Activated naive CD8-positive, alpha-beta T cell (primary cell): ENCODE results near the gene FBLN5.

Source experiments
- H3K27ac Mint-ChIP-seq: one replicate; pipeline ENCODE4 v1.8.0; 2021; ENCODE audit warnings: mixed read lengths
- H3K27me3 Mint-ChIP-seq: one replicate; pipeline ENCODE4 v1.8.0; 2021; ENCODE audit warnings: mixed read lengths
- H3K36me3 Mint-ChIP-seq: one replicate; pipeline ENCODE4 v1.8.0; 2021; ENCODE audit warnings: mixed read lengths
- H3K4me1 Mint-ChIP-seq: one replicate; pipeline ENCODE4 v1.8.0; 2021; ENCODE audit warnings: low read depth, mixed read lengths
- H3K4me3 Mint-ChIP-seq: one replicate; pipeline ENCODE4 v1.8.0; 2021; ENCODE audit warnings: mild to moderate bottlenecking, mixed read lengths
- H3K9me3 Mint-ChIP-seq: one replicate; pipeline ENCODE4 v1.8.0; 2021; ENCODE audit warnings: low read depth, mixed read lengths

Gene FBLN5

GRCh38 chr14:91947475-91948184 is at the start of gene FBLN5:
FBLN5 (minus strand) TSS chr14:91947694; CDS start chr14:91947229, 465 bp downstream.
- H3K27me3 Mint-ChIP-seq: peaks cover 12% of the 10 kb centered on the region
- peak within 1 kb of the TSS; percentile 92 for H3K4me3 Mint-ChIP-seq
- no peak within 1 kb of the TSS for H3K27ac Mint-ChIP-seq

GRCh38 chr14:91996948-91997371 is 49.5 kb upstream of the FBLN5 start:
- H3K9me3 Mint-ChIP-seq: no peaks in the 10 kb centered on the region
- H3K27me3 Mint-ChIP-seq: no peaks in the 10 kb centered on the region
- H3K4me1 Mint-ChIP-seq: peaks cover 41% of the 10 kb centered on the region
- no peak overlapping the region for H3K4me3 Mint-ChIP-seq
- peaks cover 7% of the 10 kb centered on the region for H3K36me3 Mint-ChIP-seq
- peak overlapping the region; percentile 75 for H3K27ac Mint-ChIP-seq

More at GRCh38 chr14:91947475-91948184, at the start of gene FBLN5:
- no peaks in the 10 kb centered on the region for H3K9me3 Mint-ChIP-seq
- peaks cover 12% of the 10 kb centered on the region for H3K4me1 Mint-ChIP-seq
- H3K36me3 Mint-ChIP-seq: peaks cover 3% of the 10 kb centered on the region

- Mint-ChIP-seq H3K4me1 (peaks cover 8% of the 10 kb centered on the region), H3K27ac (no peak overlapping the region), H3K27me3 (no peaks in the 10 kb centered on the region), H3K36me3 (peaks cover 33% of the 10 kb centered on the region), H3K9me3 (no peaks in the 10 kb centered on the region), H3K4me3 (no peak overlapping the region)
Observed at GRCh38 chr14:91987192-91987591, 39.7 kb upstream of the FBLN5 start.

- Mint-ChIP-seq H3K36me3 (peaks cover 33% of the 10 kb centered on the region), H3K27ac (no peak overlapping the region), H3K4me1 (peaks cover 8% of the 10 kb centered on the region), H3K4me3 (no peak overlapping the region), H3K9me3 (no peaks in the 10 kb centered on the region), H3K27me3 (no peaks in the 10 kb centered on the region)
Observed at GRCh38 chr14:91985521-91986255, 38.2 kb upstream of the FBLN5 start.

- Mint-ChIP-seq H3K9me3 (no peaks in the 10 kb centered on the region), H3K36me3 (peaks cover 33% of the 10 kb centered on the region), H3K4me3 (no peak overlapping the region), H3K27ac (no peak overlapping the region), H3K4me1 (peaks cover 15% of the 10 kb centered on the region), H3K27me3 (no peaks in the 10 kb centered on the region)
Observed at GRCh38 chr14:91985008-91985407, 37.5 kb upstream of the FBLN5 start.

- no peak overlapping the region for H3K4me3 Mint-ChIP-seq
- no peak overlapping the region for H3K27ac Mint-ChIP-seq
- no peaks in the 10 kb centered on the region for H3K9me3 Mint-ChIP-seq
- H3K36me3 Mint-ChIP-seq: peaks cover 27% of the 10 kb centered on the region
- H3K4me1 Mint-ChIP-seq: peaks cover 23% of the 10 kb centered on the region
- no peaks in the 10 kb centered on the region for H3K27me3 Mint-ChIP-seq
Observed at GRCh38 chr14:91983588-91983987, 36.1 kb upstream of the FBLN5 start.

GRCh38 chr14:91980157-91980556 is 32.7 kb upstream of the FBLN5 start:
- Mint-ChIP-seq H3K4me3 (peak overlapping the region; percentile 41), H3K36me3 (peaks cover 12% of the 10 kb centered on the region), H3K9me3 (no peaks in the 10 kb centered on the region), H3K27me3 (no peaks in the 10 kb centered on the region), H3K27ac (peak overlapping the region; percentile 91), H3K4me1 (peaks cover 32% of the 10 kb centered on the region)

- no peaks in the 10 kb centered on the region for H3K9me3 Mint-ChIP-seq
- H3K27ac Mint-ChIP-seq: peak overlapping the region; percentile 30
- peaks cover 8% of the 10 kb centered on the region for H3K36me3 Mint-ChIP-seq
- no peak overlapping the region for H3K4me3 Mint-ChIP-seq
- H3K27me3 Mint-ChIP-seq: no peaks in the 10 kb centered on the region
- peaks cover 28% of the 10 kb centered on the region for H3K4me1 Mint-ChIP-seq
Observed at GRCh38 chr14:91977884-91978283, 30.4 kb upstream of the FBLN5 start.

- H3K4me1 Mint-ChIP-seq: peaks cover 26% of the 10 kb centered on the region
- no peak overlapping the region for H3K4me3 Mint-ChIP-seq
- H3K27me3 Mint-ChIP-seq: no peaks in the 10 kb centered on the region
- no peaks in the 10 kb centered on the region for H3K9me3 Mint-ChIP-seq
- H3K36me3 Mint-ChIP-seq: peaks cover 12% of the 10 kb centered on the region
- H3K27ac Mint-ChIP-seq: no peak overlapping the region
Observed at GRCh38 chr14:91975763-91976162, 28.3 kb upstream of the FBLN5 start.

GRCh38 chr14:91971188-91971778 is 23.8 kb upstream of the FBLN5 start:
- no peaks in the 10 kb centered on the region for H3K27me3 Mint-ChIP-seq
- peaks cover 20% of the 10 kb centered on the region for H3K4me1 Mint-ChIP-seq
- peaks cover 21% of the 10 kb centered on the region for H3K36me3 Mint-ChIP-seq
- H3K27ac Mint-ChIP-seq: peak overlapping the region; percentile 28
- H3K9me3 Mint-ChIP-seq: no peaks in the 10 kb centered on the region
- H3K4me3 Mint-ChIP-seq: no peak overlapping the region

- Mint-ChIP-seq H3K36me3 (peaks cover 18% of the 10 kb centered on the region), H3K27ac (peak overlapping the region; percentile 96), H3K4me1 (peaks cover 20% of the 10 kb centered on the region), H3K9me3 (no peaks in the 10 kb centered on the region), H3K27me3 (no peaks in the 10 kb centered on the region), H3K4me3 (peak overlapping the region; percentile 65)
Observed at GRCh38 chr14:91968280-91968679, 20.8 kb upstream of the FBLN5 start.

GRCh38 chr14:91964724-91965123 is 17.2 kb upstream of the FBLN5 start:
- Mint-ChIP-seq H3K9me3 (no peaks in the 10 kb centered on the region), H3K27ac (no peak overlapping the region), H3K4me3 (no peak overlapping the region), H3K27me3 (no peaks in the 10 kb centered on the region), H3K36me3 (peaks cover 8% of the 10 kb centered on the region), H3K4me1 (peaks cover 20% of the 10 kb centered on the region)

GRCh38 chr14:91964011-91964410 is 16.5 kb upstream of the FBLN5 start:
- Mint-ChIP-seq H3K27ac (no peak overlapping the region), H3K9me3 (no peaks in the 10 kb centered on the region), H3K27me3 (no peaks in the 10 kb centered on the region), H3K36me3 (peaks cover 8% of the 10 kb centered on the region), H3K4me1 (peaks cover 14% of the 10 kb centered on the region), H3K4me3 (no peak overlapping the region)

GRCh38 chr14:91963465-91963864 is 16.0 kb upstream of the FBLN5 start:
- no peak overlapping the region for H3K27ac Mint-ChIP-seq
- peaks cover 3% of the 10 kb centered on the region for H3K36me3 Mint-ChIP-seq
- H3K9me3 Mint-ChIP-seq: no peaks in the 10 kb centered on the region
- no peaks in the 10 kb centered on the region for H3K27me3 Mint-ChIP-seq
- peaks cover 8% of the 10 kb centered on the region for H3K4me1 Mint-ChIP-seq
- H3K4me3 Mint-ChIP-seq: no peak overlapping the region
